ENCODE measurements around the gene TMEM220.
A peak's percentile ranks its signal among the peaks of the same experiment; 100 is the strongest.

The TMEM220 gene

GRCh38 chr17:10729334-10730193 is at the start of gene TMEM220:
Gene TMEM220, minus strand, starts transcription at chr17:10730023. Its CDS starts 172 bp downstream, at chr17:10729851.
- DNase-seq = peak; percentile 25

- DNase-seq = no peak
These were observed 49.8 kb upstream of the TMEM220 start for GRCh38 chr17:10779609-10780008.

GRCh38 chr17:10777890-10778289 is 48.1 kb upstream of the TMEM220 start:
- DNase-seq = no peak

GRCh38 chr17:10777131-10777807 is 47.4 kb upstream of the TMEM220 start:
- no peak for DNase-seq

GRCh38 chr17:10776381-10776780 is 46.6 kb upstream of the TMEM220 start:
- DNase-seq = no peak

GRCh38 chr17:10775740-10776356 is 46.0 kb upstream of the TMEM220 start:
- DNase-seq = no peak

GRCh38 chr17:10775058-10775457 is 45.2 kb upstream of the TMEM220 start:
- DNase-seq = no peak

GRCh38 chr17:10773391-10773790 is 43.6 kb upstream of the TMEM220 start:
- DNase-seq = no peak

- DNase-seq = peak; percentile 9
These were observed 42.9 kb upstream of the TMEM220 start for GRCh38 chr17:10772425-10773380.

- no peak for DNase-seq
These were observed 41.3 kb upstream of the TMEM220 start for GRCh38 chr17:10771148-10771547.

- DNase-seq = no peak
These were observed 40.0 kb upstream of the TMEM220 start for GRCh38 chr17:10769840-10770239.

- no peak for DNase-seq
These were observed 39.0 kb upstream of the TMEM220 start for GRCh38 chr17:10768750-10769251.

GRCh38 chr17:10767232-10767631 is 37.4 kb upstream of the TMEM220 start:
- no peak for DNase-seq

- DNase-seq = no peak
These were observed 32.2 kb upstream of the TMEM220 start for GRCh38 chr17:10762037-10762436.

GRCh38 chr17:10761281-10761680 is 31.5 kb upstream of the TMEM220 start:
- DNase-seq = no peak

GRCh38 chr17:10758062-10758461 is 28.2 kb upstream of the TMEM220 start:
- DNase-seq = no peak

GRCh38 chr17:10757647-10758046 is 27.8 kb upstream of the TMEM220 start:
- DNase-seq = no peak

GRCh38 chr17:10757067-10757466 is 27.2 kb upstream of the TMEM220 start:
- DNase-seq = no peak

- DNase-seq = no peak
These were observed 26.8 kb upstream of the TMEM220 start for GRCh38 chr17:10756619-10757018.

GRCh38 chr17:10756185-10756584 is 26.4 kb upstream of the TMEM220 start:
- DNase-seq = no peak

GRCh38 chr17:10755592-10756127 is 25.8 kb upstream of the TMEM220 start:
- DNase-seq = no peak
